Prostate gland (tissue), 2 donors: ENCODE measurements around the gene EDC4. TPM values are rescaled to one million over a fixed set of nuclear protein-coding genes. Genes with fewer than 3 reads are reported as not detected.

Experiments
- DNase-seq: peaks from one replicate; pipeline ENCODE4 v3.0.0-alpha.2; 2019; ENCODE audit warnings: low spot score
- H3K27ac ChIP-seq, 2 donors: fragments of 200-600 bp; sonication (generic); 2 replicates each; pipeline ENCODE4 v1.5.1; 2017 to 2019
- H3K27me3 ChIP-seq: fragments of 200-600 bp; sonication (generic); replicated peaks from 2 replicates; pipeline ENCODE4 v1.5.1; 2019; ENCODE audit not compliant: insufficient read depth
- H3K36me3 ChIP-seq, 2 donors: fragments of 200-600 bp; sonication (generic); 1 replicate in 1 of 2; 2 replicates in 1 of 2; pipeline versions ENCODE4 v1.5.1 to v1.8.1; 2017 to 2019
- H3K4me1 ChIP-seq: fragments of 200-600 bp; sonication (generic); replicated peaks from 2 replicates; pipeline ENCODE4 v1.5.1; 2019
- H3K4me3 ChIP-seq, 2 donors: fragments of 200-600 bp; sonication (generic); 2 replicates each; pipeline ENCODE4 v1.5.1; 2017 to 2019
- H3K9me3 ChIP-seq: fragments of 200-600 bp; sonication (generic); 2 replicates; pipeline ENCODE4 v1.5.1; 2017
- POLR2A ChIP-seq: fragments of 450-650 bp; IDR thresholded peaks from one replicate; pipeline ENCODE4 v1.6.1; 2016; ENCODE audit warnings: antibody characterized with exemption, mild to moderate bottlenecking
- POLR2AphosphoS5 ChIP-seq: sonication (generic); formaldehyde crosslinking; IDR thresholded peaks from one replicate; pipeline ENCODE4 v1.6.1; 2017; ENCODE audit warnings: antibody characterized with exemption
- WGBS: methylation state at CpG from one replicate; pipeline ENCODE4 v1.1.5; 2018; 5-methylcytosine and 5-hydroxymethylcytosine counted together
- intact Hi-C: fragments of 100-400 bp; cut with DNase I; formaldehyde crosslinking; loops from one replicate; pipeline ENCODE4 v1.14.2; 2022
- total RNA-seq, 2 donors: library from RNA; depleted of rRNA; stranded (reverse); fragments of >200 nt; gene quantifications; one replicate each; pipeline ENCODE4 v1.1.0, GENCODE V29; 2016
- TF ChIP-seq, protein P1 (sequence below), 4 experiments: fragments of 200-600 bp in 2 of 4; fragments of 450-650 bp in 2 of 4; sonication (generic) in 2 of 4; IDR thresholded peaks; 1 replicate in 3 of 4; 2 replicates in 1 of 4; pipeline ENCODE4 v1.5.1; 2016 to 2019; ENCODE audit warnings: antibody characterized with exemption in 4 of 4, mild to moderate bottlenecking in 2 of 4, moderate library complexity in 2 of 4

The EDC4 gene
- total RNA-seq, 2 donors from 2014 or later, result 47.3 to 76.5 TPM

GRCh38 chr16:67869653-67870052 is 3.2 kb upstream of the EDC4 start:
- Histone ChIP-seq H3K27ac (no peak overlapping the region), H3K4me3 (no peak overlapping the region), H3K27me3 (no peaks in the 10 kb centered on the region), H3K36me3 (peaks cover 0 to 6% of the 10 kb centered on the region in 2 donors), H3K9me3 (no peaks in the 10 kb centered on the region), H3K4me1 (peaks cover 9% of the 10 kb centered on the region)
- no peak for DNase-seq
- 86% methylated on average over 7 of the region's 7 CpGs for WGBS
- TF ChIP-seq, protein P1, sequence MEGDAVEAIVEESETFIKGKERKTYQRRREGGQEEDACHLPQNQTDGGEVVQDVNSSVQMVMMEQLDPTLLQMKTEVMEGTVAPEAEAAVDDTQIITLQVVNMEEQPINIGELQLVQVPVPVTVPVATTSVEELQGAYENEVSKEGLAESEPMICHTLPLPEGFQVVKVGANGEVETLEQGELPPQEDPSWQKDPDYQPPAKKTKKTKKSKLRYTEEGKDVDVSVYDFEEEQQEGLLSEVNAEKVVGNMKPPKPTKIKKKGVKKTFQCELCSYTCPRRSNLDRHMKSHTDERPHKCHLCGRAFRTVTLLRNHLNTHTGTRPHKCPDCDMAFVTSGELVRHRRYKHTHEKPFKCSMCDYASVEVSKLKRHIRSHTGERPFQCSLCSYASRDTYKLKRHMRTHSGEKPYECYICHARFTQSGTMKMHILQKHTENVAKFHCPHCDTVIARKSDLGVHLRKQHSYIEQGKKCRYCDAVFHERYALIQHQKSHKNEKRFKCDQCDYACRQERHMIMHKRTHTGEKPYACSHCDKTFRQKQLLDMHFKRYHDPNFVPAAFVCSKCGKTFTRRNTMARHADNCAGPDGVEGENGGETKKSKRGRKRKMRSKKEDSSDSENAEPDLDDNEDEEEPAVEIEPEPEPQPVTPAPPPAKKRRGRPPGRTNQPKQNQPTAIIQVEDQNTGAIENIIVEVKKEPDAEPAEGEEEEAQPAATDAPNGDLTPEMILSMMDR (IDR thresholded peaks at IDR 0.05), result no peak
- no peak for TF ChIP-seq POLR2A
- no peak for TF ChIP-seq POLR2AphosphoS5
- intact Hi-C loops, result loop anchor here (2.0 kb wide), 1 partner anchor 23 kb away; the partner anchor contains the start of genes CENPT and NUTF2

GRCh38 chr16:67871256-67871655 is 1.6 kb upstream of the EDC4 start:
- TF ChIP-seq POLR2AphosphoS5, result no peak
- TF ChIP-seq POLR2A, result no peak
- TF ChIP-seq, protein P1 (IDR thresholded peaks at IDR 0.05), result no peak

GRCh38 chr16:67872131-67872630 is 671 bp upstream of the EDC4 start:
- WGBS, result 50% methylated on average over 2 of the region's 2 CpGs
- peaks cover 1 to 3% of the 10 kb centered on the region in 2 donors for H3K36me3 ChIP-seq
- TF ChIP-seq POLR2AphosphoS5 (no peak), POLR2A (no peak)
- TF ChIP-seq, protein P1 (IDR thresholded peaks at IDR 0.05), result no peak
- peak overlapping the region; percentile 67 to 74 for H3K27ac ChIP-seq
- no peak for DNase-seq
- no peaks in the 10 kb centered on the region for H3K27me3 ChIP-seq
- H3K4me3 ChIP-seq, result peak overlapping the region in 1 of 2 donors; percentile 90
- no peaks in the 10 kb centered on the region for H3K9me3 ChIP-seq
- peaks cover 13% of the 10 kb centered on the region for H3K4me1 ChIP-seq
- intact Hi-C loops, result no loop called here

More at GRCh38 chr16:67871256-67871655, 1.6 kb upstream of the EDC4 start:
- intact Hi-C loops, result loop anchor here (2.0 kb wide), 1 partner anchor 24 kb away; the partner anchor contains the start of genes CENPT and NUTF2
- H3K27ac ChIP-seq, result no peak overlapping the region
- H3K4me1 ChIP-seq, result peaks cover 13% of the 10 kb centered on the region
- peaks cover 0 to 6% of the 10 kb centered on the region in 2 donors for H3K36me3 ChIP-seq
- H3K27me3 ChIP-seq, result no peaks in the 10 kb centered on the region
- H3K9me3 ChIP-seq, result no peaks in the 10 kb centered on the region
- H3K4me3 ChIP-seq, result no peak overlapping the region
- WGBS, result 38% methylated on average over 3 of the region's 3 CpGs
- DNase-seq, result no peak

- WGBS, result 11% methylated on average over 23 of the region's 23 CpGs
- intact Hi-C loops, result no loop called here
- no peaks in the 10 kb centered on the region for H3K9me3 ChIP-seq
- no peak for TF ChIP-seq POLR2A
- no peak for TF ChIP-seq POLR2AphosphoS5
- TF ChIP-seq, protein P1 (IDR thresholded peaks at IDR 0.05), result no peak
- peak overlapping the region; percentile 87 to 90 for H3K4me3 ChIP-seq
- H3K27me3 ChIP-seq, result no peaks in the 10 kb centered on the region
- no peak for DNase-seq
- peaks cover 5 to 13% of the 10 kb centered on the region in 2 donors for H3K36me3 ChIP-seq
- H3K27ac ChIP-seq, result peak overlapping the region; percentile 67 to 74
- H3K4me1 ChIP-seq, result peaks cover 13% of the 10 kb centered on the region
These were observed 851 bp downstream of the EDC4 start for GRCh38 chr16:67873435-67874370.
